Stimulated activated CD8-positive, alpha-beta memory T cell treated with anti-CD3 and anti-CD28 coated beads, Interleukin-7, amount 100 ng/mL, for 1 hour (primary cell): ENCODE data around the gene ZRANB1.
"Not testable (repeated sequence)": the region's sequence is repeated elsewhere in the genome, so short reads cannot be mapped to it uniquely, and the experiment has no call there.

Experiments used
- DNase-seq, 2 donors: peaks; one replicate each; pipeline ENCODE4 v3.0.0-alpha.2; 2020; ENCODE audit warnings: low read depth in 2 of 2

The ZRANB1 gene

DNA sequence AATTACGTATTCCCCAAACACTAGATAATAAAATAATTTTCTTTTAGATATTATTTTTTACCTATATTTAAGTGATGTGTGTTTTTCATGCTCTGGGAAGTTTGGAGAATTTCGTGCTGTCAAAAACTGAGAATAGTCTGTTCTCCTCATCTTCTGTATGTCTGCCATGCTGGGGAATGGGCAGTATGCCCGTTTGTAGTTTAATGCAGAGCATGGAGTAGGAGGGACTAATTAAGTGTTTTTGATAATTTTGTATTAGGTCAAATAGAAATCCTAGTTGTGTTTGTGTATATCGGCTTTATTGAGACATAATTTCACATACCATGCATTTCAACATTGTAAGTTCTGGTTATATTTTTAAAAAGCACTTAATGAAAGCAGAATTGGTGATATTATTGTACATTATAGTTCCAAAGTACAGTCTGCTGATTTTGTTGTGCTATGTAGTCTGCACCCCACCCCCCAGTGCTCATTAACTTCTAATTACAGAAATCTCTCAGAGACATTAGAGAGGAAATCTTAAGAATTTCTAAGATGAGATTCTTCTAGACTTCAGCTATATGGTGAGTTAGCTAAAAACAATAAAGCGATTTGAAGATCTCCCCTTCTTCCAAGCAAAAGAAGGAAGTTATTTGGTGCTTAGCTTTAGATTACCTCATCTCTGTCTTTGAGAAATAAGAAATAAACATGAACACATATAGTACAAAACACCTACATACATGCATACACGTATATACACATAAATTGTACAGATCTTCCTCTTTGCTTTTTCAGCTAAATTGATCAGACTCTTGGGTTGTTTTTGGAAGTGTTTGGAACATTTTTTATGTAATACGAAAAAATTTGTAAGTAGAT is 22.2 kb downstream of the ZRANB1 start:
- DNase-seq, result no peak

DNA sequence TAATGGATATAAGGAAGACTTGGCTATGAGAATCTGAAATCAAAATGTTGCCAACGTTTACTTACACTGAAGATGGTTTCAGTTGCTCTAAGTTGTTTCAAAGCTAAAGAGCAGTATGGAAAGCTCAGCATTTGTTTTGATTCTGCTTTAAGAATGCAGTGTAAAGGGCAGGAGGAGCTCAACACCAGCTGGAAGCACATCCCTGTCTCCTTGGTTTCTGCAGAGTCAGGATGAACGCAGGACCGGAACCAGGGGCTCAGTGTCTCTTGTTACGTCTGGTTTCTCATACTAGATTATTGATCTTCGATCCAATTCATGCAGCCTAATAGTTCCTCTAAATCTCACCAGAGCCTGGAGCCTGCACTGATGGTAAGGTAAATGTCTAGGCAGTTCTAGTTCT is 24.1 kb downstream of the ZRANB1 start:
- no peak for DNase-seq

DNA sequence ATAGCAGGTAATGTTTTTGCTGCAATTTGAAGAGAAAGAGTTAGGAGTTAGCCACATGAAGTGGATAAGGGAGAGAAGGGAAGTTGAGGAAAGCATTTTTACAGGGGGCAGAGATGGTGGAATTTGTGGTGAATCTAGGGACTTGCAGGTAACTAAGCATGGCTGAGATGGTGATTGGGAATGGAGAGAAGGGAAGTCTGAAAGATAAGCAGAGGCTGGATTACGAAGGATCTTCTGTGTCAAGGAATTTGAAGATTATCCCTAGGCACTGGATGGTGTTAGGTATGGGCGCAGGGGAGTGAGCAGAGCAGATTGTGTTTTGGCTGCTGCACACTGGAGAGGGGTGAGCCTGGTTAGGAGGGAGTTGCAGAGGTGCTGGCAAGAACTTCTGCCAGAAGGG is 25.3 kb downstream of the ZRANB1 start:
- DNase-seq, result no peak

DNA sequence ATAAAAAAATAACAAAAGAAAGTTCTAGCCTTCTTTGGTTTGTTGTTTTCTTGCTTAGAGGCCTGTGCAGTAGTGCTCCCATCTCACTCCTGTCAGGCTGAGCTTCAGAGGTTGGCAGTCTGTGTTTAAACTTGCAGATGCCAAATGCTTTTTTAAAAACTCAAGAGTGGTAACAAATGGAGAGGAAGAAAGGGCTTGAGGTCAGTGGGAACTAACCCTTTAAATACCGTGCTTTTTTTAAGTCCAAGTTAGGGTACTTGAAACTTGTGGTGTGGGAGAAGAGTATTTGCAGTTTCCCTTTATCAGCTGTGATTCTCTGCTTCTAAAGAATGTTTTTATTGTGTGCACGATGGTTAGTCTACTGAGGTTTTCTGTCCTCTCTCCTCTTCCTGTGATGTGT is 29.4 kb downstream of the ZRANB1 start:
- DNase-seq, result no peak

DNA sequence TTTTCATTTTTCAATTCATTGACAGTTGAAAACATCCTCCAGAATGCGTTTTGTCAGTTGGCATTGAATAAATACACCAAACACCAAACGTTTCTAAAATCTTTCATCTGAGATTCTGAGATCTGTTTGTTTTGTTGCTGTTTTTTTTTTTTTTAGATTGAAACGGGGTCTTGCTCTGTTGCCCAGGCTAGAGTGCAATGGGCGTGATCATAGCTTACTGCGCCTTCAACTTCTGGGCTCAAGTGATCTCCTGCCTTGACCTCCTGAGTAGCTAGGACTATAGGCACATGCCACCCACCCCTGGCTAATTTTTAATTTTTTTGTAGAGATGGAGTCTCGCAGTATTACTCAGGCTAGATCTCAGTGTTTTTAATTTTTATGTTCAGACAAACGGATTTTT is 30.7 kb downstream of the ZRANB1 start:
- DNase-seq, result no peak

DNA sequence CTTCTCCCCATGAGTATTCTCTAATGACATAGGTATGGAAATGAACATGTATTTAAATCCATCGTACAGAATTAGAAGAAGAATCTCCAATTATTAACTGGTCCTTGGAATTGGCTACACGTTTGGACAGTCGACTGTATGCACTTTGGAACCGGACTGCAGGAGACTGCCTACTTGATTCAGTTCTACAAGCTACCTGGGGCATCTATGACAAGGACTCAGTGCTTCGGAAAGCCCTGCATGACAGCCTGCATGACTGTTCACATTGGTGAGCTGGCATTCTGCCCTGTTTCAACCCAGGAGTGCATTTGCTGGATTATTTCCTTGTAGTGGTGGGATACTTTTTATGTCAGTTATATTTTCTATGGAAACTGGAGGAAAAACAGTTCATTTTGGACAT is 32.2 kb downstream of the ZRANB1 start:
- DNase-seq, result no peak

DNA sequence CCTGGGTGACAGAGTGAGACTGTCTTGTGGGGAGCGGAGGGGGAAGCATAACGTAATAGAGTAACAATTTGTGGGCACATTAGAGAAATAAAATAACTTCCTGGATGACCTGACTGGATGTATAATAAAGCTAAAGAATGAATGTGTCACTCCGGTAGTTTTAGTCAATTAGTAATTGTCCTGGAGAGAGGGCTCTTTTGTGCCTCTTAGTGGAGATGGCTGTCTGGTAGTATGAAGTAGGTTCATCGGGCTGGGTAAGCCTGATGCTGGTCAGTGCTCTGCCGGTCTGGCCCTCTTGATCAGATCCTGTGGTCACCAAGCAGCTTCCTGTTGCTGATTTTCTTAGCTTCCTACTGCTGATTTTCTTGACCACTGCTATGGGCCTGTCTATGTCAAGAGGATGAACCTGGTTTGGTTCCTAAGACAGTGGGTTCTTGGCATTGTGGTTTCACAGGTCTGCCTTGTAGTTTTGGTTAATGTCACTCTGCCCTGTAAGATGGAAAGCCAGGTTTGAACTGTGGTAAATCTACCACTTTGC is 34.1 kb downstream of the ZRANB1 start:
- DNase-seq, result no peak

DNA sequence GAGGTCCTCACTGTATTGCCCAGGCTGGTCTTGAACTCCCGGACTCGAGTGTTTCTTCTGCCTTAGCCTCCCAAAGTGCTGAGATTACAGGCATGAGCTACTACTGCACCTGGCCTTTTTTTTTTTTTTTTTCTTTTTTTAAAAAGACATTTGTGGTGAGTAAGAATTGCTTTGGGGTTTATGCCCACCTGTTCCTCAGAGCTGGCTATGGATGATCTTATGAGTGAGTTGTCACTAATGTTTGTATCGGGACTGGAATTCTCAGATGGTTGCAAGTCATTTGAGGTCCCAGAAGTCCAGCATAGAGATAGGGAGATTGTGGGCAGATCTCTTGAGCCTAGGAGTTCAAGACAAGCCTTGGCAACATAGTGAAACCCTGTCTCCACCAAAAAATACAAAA is 35.2 kb downstream of the ZRANB1 start:
- no peak for DNase-seq

DNA sequence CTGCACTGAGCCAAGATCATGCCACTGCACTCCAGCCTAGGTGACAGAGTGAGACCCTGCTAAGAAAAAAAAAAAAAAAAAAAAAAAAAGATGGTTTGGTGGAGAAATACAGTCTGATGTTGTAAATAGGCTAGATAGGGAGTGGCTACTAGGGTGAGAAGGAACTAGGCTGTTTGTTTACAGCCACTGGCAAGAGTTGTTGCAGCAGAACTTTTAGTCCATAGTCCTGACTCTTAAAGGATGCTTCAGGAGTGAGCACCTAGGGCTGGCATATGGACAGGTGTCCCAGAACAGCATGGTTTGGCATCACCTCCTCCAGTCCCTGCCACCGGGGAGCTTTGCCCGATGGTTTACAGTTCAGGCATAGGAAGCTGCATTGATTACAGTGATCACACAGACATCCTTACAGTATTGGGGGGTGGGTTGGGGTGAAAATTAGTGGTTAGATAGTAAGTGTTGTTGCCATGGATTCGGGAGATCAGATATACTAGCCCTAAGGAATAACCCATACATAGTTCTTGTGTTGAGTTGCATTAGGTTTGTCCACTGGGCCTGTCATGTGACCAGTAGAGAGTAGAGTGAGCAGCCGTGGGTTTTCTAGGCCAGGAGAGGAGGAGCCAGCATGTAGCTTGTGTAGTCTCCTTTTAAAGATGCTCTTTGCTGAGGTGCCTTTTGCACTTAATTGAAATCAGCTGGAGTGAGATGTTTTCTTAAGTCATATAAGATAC is 35.9 kb downstream of the ZRANB1 start:
- no peak for DNase-seq

DNA sequence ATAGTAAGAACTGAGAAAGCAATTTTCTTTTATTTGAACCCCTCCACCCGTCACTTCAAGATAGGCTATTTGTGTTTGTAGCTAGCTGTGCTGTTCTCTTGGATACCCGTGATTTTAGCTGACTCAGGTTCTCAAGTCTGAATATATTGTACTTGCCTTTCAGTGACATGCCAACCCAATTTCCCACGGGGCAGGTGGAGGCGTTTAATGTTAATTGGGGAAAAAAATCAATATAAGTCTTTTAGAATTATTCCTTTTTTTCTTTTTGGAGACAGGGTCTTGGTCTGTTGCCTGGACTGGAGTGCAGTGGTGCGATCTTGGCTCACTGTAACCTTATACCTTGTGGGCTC is 36.4 kb downstream of the ZRANB1 start:
- DNase-seq, result no peak

DNA sequence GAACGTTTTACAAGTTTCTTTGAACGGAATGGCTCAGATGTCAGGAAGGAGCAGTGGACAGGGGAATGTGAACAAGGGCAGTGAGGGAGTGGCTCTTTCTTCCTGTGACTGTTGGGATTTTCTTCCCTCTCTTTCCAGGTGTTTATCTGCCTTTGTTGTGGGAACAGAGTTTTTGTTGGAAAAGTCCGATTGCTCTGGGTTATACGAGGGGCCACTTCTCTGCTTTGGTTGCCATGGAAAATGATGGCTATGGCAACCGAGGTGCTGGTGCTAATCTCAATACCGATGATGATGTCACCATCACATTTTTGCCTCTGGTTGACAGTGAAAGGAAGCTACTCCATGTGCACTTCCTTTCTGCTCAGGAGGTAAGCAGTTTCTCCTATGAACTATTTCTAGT is 41.4 kb downstream of the ZRANB1 start:
- DNase-seq, result no peak

DNA sequence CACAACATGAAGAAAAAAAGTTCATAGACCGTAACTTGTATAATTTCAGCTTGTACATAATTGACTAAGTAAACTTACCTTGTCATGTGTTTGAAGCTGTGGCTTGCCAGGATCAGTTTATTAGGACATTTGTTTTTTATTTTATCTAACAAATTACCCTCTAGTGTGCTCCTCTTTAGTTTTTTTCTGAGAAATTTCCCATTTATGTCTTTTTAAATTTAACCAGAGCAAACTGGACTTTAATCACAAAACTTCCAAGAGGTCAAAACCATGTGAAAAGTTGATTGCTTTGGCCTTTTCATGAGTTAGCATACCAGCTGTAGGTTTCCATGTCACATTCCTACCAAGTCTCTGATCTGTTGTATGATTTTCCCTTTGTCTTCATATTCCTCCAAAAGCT is 42.5 kb downstream of the ZRANB1 start:
- DNase-seq, result no peak

DNA sequence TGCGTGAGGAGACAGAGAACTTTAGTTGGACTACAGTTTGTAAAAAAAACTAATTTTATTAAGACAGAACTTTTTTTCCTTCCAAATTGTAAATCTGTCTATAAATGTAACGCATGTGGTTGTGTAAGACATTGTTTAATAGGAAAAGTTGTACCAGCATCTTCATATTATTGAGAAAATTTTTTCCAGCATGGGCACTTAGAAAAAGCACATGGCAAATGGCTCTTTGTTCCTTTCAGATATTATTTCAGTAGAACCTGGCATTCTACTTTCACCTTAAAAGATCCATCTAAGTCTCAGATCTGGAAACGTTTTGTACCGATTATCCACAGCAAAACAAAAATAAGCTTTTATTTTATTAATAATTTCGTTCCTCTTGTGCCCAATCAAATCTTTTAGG is 43.2 kb downstream of the ZRANB1 start:
- DNase-seq, result no peak

DNA sequence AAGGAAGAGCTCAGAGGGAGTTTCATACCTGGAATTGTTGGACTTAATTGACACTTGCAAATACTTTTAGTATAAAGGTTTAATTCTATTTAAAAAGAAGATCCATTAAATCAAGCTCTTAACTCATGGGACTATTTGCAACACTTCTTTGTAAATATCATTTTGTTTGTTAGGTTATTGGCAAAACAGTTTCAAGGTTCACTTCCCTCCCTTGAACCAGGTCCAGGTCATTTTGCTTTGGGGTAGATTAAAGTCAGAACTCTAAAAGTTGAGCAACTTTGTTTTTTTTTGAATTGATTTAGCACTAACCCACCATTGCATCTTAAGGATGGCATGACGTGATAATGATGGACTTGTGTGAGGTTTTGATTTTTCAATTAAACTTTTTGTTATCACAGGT is 45.9 kb downstream of the ZRANB1 start:
- no peak for DNase-seq

DNA sequence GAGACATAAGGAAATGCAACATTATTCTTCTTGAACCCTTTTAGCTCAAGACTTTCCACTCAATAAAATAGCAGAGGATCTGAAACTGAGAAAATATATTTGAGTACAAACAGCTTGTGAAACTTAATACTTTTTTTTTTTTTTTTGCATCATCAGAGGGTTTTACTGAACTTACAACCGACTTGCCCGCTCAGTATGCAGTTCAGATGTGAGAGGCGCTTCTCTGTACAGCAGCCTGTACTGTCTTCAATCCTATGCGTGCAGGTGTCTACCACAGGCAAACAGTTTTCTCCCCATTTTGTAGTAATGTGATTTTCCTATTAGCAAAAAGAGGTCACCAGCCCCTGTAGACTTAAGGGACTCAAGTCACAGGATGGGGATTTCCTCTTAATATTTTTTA is 46.8 kb downstream of the ZRANB1 start:
- not testable (repeated sequence) for DNase-seq

DNA sequence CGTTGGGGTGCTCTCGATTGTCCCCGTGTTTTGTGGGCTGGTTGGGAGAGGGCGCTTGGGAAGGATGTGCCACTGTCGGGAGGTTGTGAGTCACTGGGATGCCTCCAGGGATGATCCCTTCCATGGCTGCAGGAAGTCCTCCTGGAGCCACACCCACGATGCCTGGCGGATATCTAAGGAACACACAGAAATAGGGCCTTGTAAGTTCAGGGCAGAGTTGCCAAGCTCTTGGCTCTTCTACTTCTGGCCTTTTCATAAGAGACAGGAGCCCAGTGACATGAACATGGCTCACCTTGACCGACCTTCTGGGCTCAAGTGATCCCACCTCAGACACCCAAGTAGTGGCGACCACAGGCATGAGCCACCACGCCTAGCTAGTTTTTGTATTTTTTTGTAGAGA is 47.6 kb downstream of the ZRANB1 start:
- DNase-seq, result no peak

DNA sequence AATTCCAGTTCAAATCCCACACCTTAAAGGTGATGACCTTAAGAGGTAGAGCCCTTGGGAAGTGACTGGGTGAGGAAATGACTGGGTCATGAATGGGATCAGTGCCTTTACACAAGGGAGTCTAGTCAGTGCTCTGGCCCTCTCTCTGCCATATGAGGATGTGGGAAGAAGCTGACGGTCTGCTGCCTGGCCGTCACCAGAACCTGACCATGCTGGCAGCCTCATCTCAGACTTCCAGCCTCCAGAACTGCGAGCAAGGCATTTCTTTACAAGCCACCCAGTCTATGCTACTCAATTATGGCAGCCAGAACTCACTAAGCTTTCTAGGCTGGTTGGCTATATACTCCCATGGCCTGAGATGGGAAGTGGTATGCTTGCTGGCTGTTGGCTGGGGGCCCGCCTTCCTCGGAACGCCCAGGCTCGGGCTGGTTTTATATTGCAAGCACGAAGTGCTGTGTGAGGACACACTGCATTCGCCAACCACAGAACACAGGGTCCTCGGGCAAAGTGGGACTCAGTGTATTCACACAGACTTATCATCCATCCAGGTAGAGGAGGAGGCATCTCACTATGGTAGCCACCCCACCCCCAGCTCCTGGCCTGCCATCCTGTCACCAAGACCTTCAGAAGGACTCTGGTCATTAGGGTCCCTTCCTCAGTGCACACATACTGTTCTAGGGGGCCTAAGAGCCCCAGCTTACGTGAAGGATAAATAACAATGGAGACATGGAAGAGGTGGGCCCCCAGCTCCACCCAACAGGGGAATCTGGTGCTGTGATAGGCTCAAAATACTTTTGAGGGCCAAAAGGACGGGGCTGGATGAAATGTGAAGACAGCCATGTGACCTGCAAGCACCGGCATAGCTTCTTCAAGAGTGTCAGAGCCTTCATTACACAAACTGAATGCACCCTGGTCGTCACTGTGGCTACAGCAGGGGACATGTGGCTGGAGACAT is 49.0 kb downstream of the ZRANB1 start:
- no peak for DNase-seq

DNA sequence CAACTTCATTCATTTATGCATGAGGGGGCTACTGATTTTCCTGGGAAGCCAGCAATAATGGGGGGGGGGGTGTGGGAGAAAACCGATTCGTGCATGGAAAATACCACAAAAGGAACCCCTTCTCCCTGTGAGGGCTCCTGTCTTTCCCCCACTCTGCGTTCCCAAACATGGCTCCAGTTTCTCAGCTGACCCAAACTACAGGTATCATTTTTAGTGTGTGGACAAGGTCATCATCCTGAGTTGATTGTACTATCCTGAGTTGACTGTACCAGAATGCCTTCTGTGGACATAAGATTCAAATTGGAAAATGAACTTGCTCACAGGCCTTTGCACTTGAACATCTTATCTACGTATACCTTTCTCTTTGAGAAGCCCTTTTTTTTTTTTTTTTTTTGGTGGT is 49.9 kb downstream of the ZRANB1 start:
- DNase-seq, result no peak

DNA sequence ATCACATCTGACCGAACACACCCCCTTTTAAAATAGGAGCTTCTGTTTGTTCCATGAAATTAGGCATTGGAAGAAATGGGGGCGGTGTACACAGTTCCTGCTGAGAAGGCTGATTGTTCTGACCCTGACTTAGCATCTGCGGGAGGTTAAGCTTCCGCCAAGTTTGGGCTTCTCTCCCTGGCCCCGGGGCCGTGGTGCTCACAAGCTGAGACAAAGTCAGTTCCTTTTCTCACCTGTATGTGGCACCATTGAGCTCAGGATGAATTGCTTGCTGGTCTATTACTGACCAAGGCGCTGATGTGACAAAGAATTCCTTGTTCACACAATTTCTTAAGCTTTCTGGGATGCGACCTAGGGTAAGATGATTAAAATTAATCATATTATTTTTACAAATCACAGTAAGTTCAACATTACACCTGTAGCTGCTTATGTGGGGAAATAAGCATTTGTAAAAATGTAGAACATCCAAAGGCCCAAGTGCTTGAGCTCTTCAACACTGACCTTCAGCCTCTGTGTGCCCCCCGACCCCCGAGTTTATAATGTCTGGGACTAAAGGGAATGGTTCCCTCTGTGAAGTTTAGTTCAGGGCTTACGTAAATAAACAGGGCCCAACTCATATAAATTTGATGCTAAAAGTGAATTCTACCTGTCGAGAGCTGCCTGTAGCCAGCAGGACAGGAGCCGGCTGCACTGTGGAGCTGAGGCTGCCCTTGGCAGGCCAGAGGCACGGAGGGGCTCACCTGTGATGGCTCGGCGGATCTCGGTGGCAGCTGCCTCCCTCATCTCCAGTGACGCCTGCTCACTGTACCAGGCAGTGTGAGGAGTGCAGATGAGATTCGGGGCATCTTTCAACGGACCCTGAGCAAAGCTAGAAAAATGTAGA is 50.8 kb downstream of the ZRANB1 start:
- no peak for DNase-seq

DNA sequence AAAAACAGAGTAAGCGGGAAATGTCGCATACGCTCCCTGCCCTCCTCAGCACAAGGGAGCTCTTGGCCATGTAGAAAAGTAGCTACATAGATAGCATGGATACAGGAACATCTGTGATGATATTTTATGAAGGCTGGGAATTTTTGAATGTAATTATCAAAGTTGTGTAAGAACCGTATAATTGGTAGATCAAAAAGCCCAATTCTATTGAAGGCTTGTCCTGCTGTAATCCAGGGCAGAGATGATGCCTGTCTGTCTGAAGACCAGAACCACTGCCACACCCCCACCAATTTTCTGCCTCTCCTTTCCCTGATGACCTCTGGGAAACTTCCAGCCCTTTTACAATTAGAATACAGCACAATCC is 51.4 kb downstream of the ZRANB1 start:
- DNase-seq, result no peak
